Ammon's horn (tissue), 1 donor: ENCODE results near the gene SLC34A3.
"Not testable (repeated sequence)": the region's sequence is repeated elsewhere in the genome, so short reads cannot be mapped to it uniquely, and the experiment has no call there.

ENCODE experiments used
- DNase-seq: peaks from one replicate; pipeline ENCODE4 v3.0.0-alpha.2; 2016; ENCODE audit warnings: low spot score

Gene SLC34A3

DNA sequence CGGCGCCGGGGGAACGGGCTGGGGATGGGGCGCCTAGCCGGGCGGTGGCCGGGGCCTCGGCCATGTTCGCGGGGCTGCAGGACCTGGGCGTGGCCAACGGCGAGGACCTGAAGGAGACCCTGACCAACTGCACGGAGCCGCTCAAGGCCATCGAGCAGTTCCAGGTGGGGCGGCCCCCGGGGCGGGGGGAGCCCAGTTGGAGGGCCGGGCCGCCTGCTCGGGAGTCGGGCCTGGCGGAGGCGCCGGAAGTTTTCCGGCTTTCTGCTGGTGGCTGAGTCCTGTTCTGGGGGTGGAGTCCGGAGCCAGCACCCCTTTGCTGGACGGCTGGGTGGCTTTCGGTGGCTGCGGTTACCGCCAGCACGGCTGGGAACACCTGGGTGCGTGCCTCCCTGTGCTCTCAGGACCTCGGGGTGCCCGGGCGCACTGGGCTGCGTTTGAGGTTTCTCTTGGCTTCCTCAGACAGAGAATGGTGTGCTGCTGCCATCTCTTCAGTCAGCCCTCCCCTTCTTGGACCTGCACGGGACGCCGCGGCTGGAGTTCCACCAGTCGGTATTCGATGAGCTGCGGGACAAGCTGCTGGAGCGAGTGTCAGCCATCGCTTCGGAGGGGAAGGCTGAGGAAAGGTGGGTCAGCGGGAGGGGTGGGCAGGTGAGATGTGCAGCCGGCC, 24.9 kb downstream of the SLC34A3 start:
- DNase-seq: no peak

DNA sequence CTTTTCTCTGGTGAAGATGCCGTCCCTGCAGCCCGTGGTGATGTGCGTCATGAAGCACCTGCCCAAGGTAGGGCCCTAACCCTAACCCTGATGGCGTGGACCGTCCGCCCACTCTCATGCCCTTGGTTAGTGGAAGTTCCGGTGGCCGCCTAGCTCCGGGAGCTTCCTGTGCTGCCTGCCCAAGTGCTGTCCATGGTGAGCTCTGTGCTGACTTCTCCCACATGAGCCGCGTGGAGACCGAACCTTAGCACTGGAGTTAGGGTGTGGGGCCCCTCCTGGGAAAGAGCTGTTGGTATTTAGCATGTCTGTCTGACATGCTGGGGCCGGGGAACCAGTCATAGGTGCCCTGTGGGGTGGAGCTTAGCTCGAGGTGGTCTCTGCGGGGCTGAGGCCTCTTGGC, 25.7 kb downstream of the SLC34A3 start:
- DNase-seq: no peak

DNA sequence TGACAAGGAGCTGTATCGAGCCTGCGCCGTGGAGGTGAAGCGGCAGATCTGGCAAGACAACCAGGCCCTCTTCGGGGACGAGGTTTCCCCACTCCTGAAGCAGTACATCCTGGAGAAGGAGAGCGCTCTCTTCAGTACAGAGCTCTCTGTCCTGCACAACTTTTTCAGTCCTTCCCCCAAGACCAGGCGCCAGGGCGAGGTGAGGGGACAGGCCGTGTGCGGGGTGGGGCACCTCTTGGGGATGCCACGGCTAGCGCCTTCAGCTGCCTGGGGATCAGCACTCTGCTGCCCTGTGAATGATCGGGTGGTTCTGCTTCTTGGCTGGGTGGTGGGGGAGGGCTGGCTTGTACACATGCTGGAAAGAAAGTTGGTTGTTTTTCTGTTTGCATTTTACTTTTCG, 26.2 kb downstream of the SLC34A3 start:
- no peak for DNase-seq

DNA sequence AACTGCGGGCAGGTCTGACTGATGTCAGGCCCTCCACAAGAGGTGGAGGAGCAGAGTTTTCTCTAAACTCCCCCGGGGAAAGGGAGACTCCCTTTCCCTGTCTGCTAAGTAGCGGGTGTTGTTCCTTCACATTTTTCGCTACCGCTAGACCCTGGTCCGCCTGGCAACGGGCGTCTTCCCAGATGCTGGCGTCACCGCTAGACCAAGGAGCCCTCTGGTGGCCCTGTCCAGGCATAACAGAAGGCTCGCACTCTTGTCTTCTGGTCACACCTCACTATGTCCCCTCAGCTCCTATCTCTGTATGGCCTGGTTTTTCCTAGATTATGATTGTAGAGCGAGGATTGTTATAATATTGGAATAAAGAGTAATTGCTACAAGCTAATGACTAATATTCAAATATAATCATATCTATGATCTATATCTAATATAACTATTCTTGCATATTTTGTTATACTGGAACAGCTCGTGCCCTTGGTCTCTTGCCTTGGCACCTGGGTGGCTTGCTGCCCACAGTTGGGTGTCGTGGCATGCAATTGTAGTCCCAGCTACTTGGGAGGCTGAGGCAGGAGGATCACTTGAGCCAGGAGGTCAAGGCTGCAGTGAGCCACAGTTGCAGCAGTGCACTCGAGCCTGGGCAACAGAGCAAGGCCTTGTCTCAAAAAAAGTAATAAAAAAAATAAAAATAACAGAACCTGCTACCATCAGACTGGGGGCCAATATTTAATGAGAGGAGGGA, 31.6 kb downstream of the SLC34A3 start:
- not testable (repeated sequence) for DNase-seq

DNA sequence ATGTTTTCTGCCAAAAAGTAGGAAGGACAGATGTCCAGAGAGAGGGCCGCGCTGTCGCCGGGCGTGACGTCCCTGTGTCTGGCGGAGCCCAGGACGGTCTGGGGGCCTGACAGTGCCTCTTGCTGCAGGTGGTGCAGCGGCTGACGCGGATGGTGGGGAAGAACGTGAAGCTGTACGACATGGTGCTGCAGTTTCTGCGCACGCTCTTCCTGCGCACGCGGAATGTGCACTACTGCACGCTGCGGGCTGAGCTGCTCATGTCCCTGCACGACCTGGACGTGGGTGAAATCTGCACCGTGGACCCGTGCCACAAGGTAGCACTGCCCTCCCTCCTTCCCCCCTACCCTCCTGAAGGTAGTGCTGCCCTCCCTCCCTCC, 32.2 kb downstream of the SLC34A3 start:
- no peak for DNase-seq

DNA sequence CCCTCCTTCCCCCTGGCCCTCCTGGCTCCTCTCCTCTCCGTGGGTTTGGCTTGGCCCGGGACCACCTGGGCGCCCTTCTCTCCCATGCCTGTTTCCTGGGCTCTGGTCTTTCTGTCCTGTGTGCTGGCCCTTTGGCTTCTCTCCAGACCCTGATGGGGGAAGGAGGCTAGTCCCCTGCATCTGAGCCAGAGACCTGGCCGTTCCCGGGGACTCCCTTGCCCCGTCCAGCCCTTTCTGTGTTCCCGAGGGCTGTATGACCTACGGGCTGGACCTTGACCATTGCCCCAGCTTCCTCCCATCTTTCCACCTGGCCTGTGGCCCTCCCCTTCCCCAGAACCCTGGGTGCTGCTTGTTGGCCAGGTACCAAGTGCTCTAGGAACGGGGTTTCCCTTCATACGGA, 32.8 kb downstream of the SLC34A3 start:
- DNase-seq: no peak

DNA sequence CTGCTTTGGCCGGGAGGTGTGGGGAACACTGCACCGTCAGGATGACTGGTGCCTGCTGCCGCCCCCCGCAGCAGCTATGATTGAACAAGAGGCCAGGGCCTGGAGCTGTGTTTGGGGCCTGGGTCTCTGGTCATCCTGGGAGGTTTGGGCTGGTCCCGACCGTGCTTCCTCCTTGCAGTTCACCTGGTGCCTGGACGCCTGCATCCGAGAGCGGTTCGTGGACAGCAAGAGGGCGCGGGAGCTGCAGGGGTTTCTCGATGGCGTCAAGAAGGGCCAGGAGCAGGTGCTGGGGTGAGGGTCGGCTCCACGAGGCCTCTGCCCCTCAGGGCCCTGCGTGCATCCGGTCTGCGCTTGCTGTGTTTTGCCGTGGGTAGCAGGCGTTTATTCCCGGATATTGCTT, 33.4 kb downstream of the SLC34A3 start:
- no peak for DNase-seq

DNA sequence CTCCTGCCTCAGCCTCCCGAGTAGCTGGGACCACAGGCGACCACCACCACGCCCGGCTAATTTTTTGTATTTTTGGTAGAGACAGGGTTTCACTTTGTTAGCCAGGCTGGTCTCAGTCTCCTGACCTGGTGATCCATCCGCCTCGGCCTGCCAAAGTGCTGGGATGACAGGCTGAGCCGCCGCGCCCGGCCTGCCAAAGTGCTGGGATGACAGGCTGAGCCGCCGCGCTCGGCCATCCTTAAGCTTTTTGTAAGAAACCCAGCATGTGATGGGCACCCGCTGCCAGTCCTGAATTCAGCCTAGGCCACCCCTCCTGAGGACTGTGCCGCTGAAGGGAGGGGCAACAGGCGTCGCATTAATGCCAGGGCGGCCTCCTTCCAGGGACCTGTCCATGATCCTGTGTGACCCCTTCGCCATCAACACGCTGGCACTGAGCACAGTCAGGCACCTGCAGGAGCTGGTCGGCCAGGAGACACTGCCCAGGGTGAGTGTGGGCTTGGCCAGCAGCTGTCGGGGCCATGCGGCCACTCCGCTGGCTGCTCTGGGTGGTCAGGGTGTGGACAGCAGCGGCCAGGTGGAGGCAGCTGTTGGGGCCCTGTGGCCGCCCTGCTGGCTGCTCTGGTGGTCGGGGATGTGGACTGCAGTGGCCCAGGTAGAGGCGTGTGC, 34.9 kb downstream of the SLC34A3 start:
- no peak for DNase-seq

DNA sequence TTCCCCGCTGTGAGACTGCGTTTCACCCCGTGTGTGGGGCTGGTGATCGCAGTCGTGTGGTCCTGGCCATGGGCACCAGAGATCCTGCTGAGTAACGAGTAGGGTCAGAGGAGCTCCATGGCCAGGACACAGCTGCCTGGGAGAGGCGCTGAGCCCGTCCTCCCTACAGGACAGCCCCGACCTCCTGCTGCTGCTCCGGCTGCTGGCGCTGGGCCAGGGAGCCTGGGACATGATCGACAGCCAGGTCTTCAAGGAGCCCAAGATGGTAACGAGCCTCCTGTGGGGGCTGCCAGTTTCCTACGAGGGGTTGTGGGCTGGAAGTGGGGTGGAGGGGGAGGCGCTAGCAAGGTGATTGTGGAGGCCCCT, 35.4 kb downstream of the SLC34A3 start:
- DNase-seq: no peak

DNA sequence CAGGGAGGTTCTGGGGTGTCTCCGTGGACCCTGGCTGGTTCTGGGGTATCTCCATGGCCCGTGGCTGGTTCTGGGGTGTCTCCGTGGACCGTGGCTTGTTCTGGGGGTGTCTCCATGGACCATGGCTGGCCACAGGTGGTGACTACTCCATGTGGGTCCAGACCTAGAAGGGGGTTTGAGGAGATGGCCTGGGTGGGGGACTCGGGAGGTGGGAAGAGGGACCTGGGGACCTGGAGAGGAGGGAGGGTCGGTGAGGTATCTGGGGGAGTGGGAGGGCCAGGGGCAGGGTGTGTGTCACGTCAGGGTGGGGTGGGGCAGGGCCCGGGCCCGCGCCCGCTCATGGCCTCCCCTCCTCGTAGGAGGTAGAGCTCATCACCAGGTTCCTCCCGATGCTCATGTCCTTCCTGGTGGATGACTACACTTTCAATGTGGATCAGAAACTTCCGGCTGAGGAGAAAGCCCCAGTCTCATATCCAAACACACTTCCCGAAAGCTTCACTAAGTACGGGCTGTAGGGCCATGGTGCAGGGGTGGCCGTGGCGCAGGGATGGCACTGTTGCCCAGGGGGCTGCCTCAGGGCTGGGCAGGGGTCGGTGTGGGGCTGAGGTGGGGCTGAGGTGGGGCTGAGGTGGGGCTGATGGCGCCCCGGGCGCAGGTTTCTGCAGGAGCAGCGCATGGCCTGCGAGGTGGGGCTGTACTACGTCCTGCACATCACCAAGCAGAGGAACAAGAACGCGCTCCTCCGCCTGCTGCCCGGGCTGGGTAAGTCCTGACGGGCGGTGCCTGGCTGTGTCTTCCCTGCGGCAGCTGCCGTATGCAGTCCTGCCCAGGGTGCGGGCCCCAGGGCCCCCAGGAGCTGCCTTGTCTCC, 36.1 kb downstream of the SLC34A3 start:
- DNase-seq: no peak

DNA sequence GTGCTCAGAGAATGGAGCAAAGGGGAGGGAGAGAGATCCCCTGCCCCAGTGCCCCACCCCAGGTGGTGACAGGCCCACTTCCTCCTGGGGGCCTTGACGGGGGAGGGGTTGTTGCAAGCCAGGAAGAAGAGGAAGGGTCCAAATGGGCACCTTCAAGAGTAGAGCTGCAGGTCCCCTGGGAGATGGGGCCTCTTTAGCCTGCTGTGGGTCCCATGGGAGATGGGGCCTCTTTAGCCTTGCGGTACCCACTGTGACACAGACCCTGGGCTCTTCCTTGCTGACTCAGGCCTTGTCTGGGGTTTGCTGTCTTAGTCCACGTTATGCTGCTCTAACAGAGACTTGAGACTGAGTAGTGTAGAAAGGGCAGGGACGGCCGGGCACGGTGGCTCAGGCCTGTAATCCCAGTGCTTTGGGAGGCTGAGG, 37.2 kb downstream of the SLC34A3 start:
- no peak for DNase-seq

DNA sequence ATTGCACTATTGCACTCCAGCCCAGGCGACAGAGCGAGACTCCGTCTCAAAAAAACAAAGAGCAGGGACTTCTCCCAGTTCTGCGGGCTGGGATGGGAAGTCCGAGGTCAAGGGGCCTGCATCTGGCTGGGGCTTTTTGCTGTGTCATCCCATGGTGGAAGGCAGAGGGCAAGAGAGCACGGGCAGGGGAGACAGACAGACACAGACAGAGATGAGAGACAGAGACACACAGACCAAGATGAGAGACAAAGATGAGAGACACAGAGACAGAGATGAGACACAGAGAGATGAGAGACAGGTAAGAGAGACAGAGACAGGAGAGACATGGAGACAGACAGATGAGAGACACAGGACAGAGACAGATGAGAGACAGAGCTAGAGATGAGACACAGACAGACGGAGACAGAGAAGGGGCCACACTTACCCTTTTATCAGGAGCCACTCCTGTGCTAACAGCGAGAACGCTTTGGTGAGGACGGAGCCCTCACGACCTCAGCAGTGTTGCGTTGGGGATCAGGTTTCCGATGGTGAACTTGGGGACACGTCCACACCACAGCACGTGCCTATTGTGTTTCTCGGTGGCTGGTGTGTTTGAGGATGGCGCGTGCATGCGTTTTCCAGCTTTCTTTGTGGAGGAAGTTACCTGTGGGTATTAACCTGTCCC, 38.0 kb downstream of the SLC34A3 start:
- DNase-seq: no peak

DNA sequence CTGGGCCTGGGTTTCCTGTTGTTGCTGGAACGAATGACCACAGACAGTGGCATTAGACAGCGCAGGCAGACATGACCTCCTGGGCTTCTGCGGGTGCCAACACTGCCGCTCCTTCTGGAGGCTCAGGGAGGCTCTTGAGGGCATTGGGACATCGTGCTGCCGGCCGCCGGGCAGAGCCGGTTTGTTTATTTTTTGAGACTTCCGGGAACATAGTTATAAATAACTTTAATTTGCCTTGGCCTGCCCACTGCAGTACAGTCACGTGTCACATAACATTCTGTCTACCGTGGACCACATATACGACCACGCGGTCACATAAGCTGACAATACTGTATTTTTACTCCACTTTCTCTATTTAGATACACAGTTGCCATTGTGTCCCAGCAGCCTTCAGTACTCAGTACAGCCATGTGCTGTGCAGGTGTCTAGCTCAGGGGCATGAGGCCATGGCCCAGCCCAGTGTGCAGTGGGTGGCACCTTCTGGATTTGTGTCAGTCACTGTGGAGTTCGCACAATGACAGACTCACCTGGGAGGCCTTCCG, 38.6 kb downstream of the SLC34A3 start:
- no peak for DNase-seq

DNA sequence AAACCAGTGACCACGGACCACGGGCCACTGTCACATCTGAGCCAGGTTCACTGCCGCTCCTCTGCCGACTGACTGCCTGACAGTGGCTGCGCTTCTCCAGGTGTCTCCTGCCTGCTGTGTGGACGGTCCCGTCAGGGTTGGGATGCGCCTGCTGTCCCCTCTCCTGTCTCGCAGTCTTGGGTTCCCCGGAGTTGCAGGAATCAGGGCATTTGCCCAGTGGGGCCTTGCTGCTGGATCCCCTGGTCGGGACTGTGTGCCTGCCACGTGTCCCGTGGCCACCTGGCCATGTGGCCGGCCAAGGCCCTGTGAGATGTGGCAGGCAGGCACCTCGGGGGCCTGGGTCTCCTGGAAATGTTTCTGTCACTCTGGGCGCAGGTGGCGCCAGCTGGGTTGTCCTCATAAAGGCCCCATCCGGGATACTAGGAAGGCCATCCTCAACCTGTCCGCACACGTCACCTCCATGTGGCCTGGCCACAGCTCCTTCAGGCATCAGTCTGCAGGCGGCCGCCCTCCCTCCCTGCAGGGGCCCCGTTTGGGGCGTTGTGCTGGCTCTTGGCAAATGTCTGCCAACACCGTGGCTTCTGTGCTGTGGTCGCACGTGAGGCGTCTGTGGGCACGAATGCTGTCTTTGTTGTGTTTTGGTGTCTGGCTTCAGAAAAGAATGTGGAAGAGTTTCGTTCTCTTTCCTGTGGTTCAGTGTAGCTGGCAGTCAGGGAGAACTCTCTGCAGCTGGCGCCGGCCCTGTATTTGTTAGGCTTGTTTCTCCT, 40.4 kb downstream of the SLC34A3 start:
- DNase-seq: no peak

DNA sequence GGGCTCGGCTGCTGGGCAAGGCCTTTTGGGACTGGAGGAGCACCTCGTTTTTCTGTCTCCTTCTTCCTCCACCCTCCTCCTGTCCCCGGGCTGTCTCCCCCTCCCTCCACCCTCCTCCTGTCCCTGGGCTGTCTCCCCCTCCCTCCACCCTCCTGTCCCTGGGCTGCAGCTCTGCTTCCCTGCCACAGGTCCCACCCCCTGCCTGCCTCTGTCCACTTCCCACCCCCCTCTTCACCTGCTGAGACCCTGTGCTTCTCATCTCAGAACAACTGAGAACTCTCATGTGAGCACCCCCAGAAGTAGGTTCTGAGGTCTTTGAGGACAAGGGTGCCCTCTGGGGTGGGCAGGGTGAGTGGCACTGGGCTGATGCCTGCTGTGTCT, 41.0 kb downstream of the SLC34A3 start:
- DNase-seq: no peak

DNA sequence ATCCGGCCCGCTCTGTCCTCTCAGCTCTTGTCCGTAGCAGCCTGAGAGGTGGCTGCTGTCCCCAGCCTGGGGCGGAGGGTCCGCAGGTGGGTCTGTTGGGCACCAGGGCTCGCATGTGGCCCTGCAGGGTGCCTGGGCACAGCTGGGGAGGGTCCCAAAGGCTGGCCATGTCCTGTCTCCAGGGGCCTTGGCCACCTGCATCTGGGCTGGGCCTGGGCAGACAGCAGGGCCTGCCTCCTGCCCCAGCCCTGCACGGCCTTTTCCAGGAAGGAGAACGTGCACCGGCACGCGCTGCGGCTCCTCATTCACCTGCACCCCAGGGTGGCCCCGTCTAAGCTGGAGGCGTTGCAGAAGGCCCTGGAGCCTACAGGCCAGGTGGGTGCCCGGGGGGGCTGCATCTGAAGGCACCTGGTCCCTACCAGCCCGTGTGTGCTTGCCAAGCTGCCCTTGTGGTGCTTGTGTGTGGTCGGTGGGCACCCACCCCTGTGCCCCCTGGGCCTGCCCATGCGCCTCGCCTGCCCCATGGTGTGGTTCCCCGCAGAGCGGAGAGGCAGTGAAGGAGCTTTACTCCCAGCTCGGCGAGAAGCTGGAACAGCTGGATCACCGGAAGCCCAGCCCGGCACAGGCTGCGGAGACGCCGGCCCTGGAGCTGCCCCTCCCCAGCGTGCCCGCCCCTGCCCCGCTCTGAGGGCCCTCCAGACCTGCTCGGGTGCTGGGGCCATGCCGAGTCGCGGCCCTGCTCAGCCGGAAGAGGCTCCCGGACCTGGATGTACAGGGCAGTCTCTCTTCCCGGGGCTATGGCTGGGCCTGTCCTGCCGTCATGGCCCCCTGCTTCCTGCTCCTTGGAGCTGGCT, 41.8 kb downstream of the SLC34A3 start:
- DNase-seq: no peak

DNA sequence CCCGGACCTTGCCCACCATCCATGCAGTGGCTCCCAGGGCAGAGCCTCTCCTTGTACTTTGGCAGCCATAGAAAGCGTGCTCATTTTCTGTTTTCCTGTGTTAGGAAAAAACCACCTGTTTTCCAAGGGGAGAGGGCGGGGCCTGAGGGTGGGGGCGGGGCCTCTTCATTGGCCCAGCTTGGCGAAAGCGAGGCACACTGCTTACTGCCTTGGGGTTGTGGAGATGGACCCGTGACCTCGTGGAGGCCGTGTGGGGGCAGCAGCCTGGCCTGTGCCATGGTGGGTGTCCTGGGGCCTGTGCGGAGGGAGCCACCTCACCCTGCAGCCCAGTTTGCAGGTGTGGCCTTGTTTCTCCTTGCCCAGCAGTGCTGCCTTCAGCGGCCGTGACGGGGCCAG, 42.4 kb downstream of the SLC34A3 start:
- DNase-seq: no peak

DNA sequence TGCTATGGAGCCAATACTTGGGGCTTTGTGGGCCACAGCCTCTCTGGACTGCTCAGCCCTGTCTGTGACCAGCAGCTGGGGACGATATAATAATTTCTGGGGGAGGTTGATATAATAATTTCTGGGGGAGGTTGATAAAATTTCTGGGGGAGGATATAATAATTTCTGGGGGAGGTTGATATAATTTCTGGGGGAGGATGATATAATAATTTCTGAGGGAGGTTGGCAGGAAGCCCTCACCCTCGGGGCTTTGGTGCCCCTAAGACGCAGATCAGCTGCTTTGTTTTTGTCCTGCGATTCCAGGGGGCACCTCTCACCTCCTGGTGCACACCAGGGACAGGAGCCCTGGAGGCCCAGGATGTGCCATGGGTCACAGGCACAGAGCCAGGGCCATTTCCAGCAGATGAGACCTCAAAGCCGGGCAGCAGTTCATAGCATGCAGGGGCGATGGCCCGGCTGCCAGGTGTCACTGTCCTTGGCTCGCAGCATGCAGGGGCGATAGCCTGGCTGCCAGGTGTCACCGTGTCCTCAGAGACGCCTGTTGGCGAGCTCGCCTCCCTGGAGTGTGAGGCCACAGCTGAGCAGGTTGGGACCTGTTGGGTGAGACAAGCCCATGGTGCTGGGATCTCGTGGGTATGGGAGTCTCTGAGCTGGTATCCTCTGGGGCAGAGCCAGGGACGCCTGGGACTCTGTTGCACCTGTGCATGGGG, 43.1 kb downstream of the SLC34A3 start:
- no peak for DNase-seq

DNA sequence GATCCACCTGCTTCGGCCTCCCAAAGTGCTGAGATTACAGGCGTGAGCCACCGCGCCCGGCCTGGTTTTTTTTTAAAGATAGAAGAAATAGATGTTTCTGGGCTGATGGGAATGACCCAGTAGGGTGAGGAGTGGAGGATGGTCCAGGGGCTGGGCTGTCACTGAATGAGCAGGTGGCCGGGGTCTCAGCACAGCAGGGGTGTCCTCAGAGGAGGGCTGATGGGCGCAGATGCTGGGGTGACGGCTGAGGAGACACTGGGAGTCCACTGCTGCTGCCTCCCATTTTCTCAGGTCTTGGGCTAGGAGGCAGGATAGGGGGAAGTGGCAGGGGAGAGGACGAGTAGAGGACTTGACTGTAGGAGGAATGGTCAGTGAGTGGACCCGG, 44.5 kb downstream of the SLC34A3 start:
- DNase-seq: no peak
